H9 (cell line): ENCODE results near the gene KATNB1. TPM values are rescaled to one million over a fixed set of nuclear protein-coding genes. Genes with fewer than 3 reads are reported as not detected.

Experiments
- DNase-seq: peaks from one replicate; pipeline ENCODE4 v3.0.0-alpha.2; 2017
- H2AFZ ChIP-seq: one replicate; pipeline ENCODE4 v1.6.1; 2013; ENCODE audit warnings: mild to moderate bottlenecking, low read length, control low read depth, moderate library complexity
- H2AK5ac ChIP-seq: 2 replicates; pipeline ENCODE4 v1.6.1; 2013; ENCODE audit warnings: low read length, control low read depth, mixed read lengths; ENCODE audit not compliant: insufficient read length
- H2BK120ac ChIP-seq: one replicate; pipeline ENCODE4 v1.6.1; 2013; ENCODE audit warnings: low read depth, mild to moderate bottlenecking, low read length, control low read depth, inconsistent platforms; ENCODE audit not compliant: poor library complexity, severe bottlenecking
- H2BK12ac ChIP-seq: 2 replicates; pipeline ENCODE4 v1.6.1; 2013; ENCODE audit warnings: low read length, control low read depth, mixed read lengths, low read depth; ENCODE audit not compliant: insufficient read length
- H2BK15ac ChIP-seq: 2 replicates; pipeline ENCODE4 v1.6.1; 2013; ENCODE audit warnings: low read depth, low read length, control low read depth
- H2BK20ac ChIP-seq: one replicate; pipeline ENCODE4 v1.6.1; 2013; ENCODE audit warnings: low read depth, mild to moderate bottlenecking, low read length, control low read depth, inconsistent platforms; ENCODE audit not compliant: poor library complexity, severe bottlenecking
- H2BK5ac ChIP-seq: 2 replicates; pipeline ENCODE4 v1.6.1; 2013; ENCODE audit warnings: low read length, control low read depth, mixed read lengths; ENCODE audit not compliant: insufficient read length
- H3K14ac ChIP-seq: 2 replicates; pipeline ENCODE4 v1.6.1; 2013; ENCODE audit warnings: low read length, control low read depth; ENCODE audit not compliant: insufficient read depth
- H3K18ac ChIP-seq: 2 replicates; pipeline ENCODE4 v1.6.1; 2013; ENCODE audit warnings: low read depth, mild to moderate bottlenecking, mixed read lengths, low read length, control low read depth; ENCODE audit not compliant: insufficient read length
- H3K23ac ChIP-seq: 2 replicates; pipeline ENCODE4 v1.6.1; 2013; ENCODE audit warnings: low read length, control low read depth, mixed read lengths, low read depth; ENCODE audit not compliant: insufficient read length
- H3K23me2 ChIP-seq: 2 replicates; pipeline ENCODE4 v1.6.1; 2013; ENCODE audit warnings: low read depth, mild to moderate bottlenecking, mixed read lengths, low read length, control low read depth; ENCODE audit not compliant: insufficient read length, poor library complexity, severe bottlenecking
- H3K27ac ChIP-seq: 2 replicates; pipeline ENCODE4 v1.5.1; 2013; ENCODE audit warnings: low read length, control low read depth, mixed read lengths, low read depth; ENCODE audit not compliant: insufficient read length
- H3K27me3 ChIP-seq: 2 replicates; pipeline ENCODE4 v1.6.1; 2013; ENCODE audit warnings: low read length, control low read depth, inconsistent platforms; ENCODE audit not compliant: insufficient read depth
- H3K4ac ChIP-seq: 2 replicates; pipeline ENCODE4 v1.6.1; 2013; ENCODE audit warnings: low read depth, mild to moderate bottlenecking, control low read depth, inconsistent platforms, low read length, moderate library complexity
- H3K4me1 ChIP-seq: 2 replicates; pipeline ENCODE4 v1.6.1; 2013; ENCODE audit warnings: low read length, control low read depth, inconsistent platforms; ENCODE audit not compliant: insufficient read depth
- H3K4me2 ChIP-seq: 2 replicates; pipeline ENCODE4 v1.6.1; 2013; ENCODE audit warnings: low read length, control low read depth, mixed read lengths; ENCODE audit not compliant: insufficient read length, insufficient read depth
- H3K56ac ChIP-seq: 2 replicates; pipeline ENCODE4 v1.6.1; 2013; ENCODE audit warnings: low read depth, mild to moderate bottlenecking, mixed read lengths, low read length, control low read depth; ENCODE audit not compliant: insufficient read length
- H3K79me1 ChIP-seq: 2 replicates; pipeline ENCODE4 v1.6.1; 2013; ENCODE audit warnings: low read depth, mild to moderate bottlenecking, moderate library complexity, low read length, control low read depth, inconsistent platforms; ENCODE audit not compliant: insufficient read depth, poor library complexity, severe bottlenecking
- H3K79me2 ChIP-seq: 2 replicates; pipeline ENCODE4 v1.6.1; 2013; ENCODE audit warnings: low read length, control low read depth, inconsistent platforms; ENCODE audit not compliant: insufficient read depth
- H3K9ac ChIP-seq: 2 replicates; pipeline ENCODE4 v1.6.1; 2013; ENCODE audit warnings: low read length, control low read depth, mixed read lengths; ENCODE audit not compliant: insufficient read length; ENCODE audit errors: extremely low read depth
- H3K9me3 ChIP-seq: one replicate; pipeline ENCODE4 v1.6.1; 2013; ENCODE audit warnings: low read depth, low read length, inconsistent platforms; ENCODE audit not compliant: control insufficient read depth
- H3T11ph ChIP-seq: one replicate; pipeline ENCODE4 v1.6.1; 2013; ENCODE audit warnings: mild to moderate bottlenecking, low read length, control low read depth, inconsistent platforms
- H4K20me1 ChIP-seq: one replicate; pipeline ENCODE4 v1.6.1; 2013; ENCODE audit not compliant: control insufficient read depth, insufficient read length, insufficient read depth
- H4K5ac ChIP-seq: 2 replicates; pipeline ENCODE4 v1.6.1; 2013; ENCODE audit warnings: low read depth, mild to moderate bottlenecking, mixed read lengths, low read length, control low read depth; ENCODE audit not compliant: insufficient read length
- H4K8ac ChIP-seq: replicated peaks from 2 replicates; pipeline ENCODE4 v1.6.1; 2013; ENCODE audit warnings: low read length, control low read depth, mixed read lengths, low read depth; ENCODE audit not compliant: insufficient read length
- H4K91ac ChIP-seq: 2 replicates; pipeline ENCODE4 v1.6.1; 2013; ENCODE audit warnings: low read depth, mild to moderate bottlenecking, moderate library complexity, mixed read lengths, low read length, control low read depth; ENCODE audit not compliant: insufficient read length
- H3K27ac Mint-ChIP-seq, 3 experiments: 2 replicates in 2 of 3; 3 replicates in 1 of 3; pipeline ENCODE4 v1.8.0; 2020 to 2021; ENCODE audit warnings: mixed read lengths in 3 of 3, mild to moderate bottlenecking in 1 of 3, moderate library complexity in 1 of 3
- H3K27me3 Mint-ChIP-seq: 2 replicates; pipeline ENCODE4 v1.8.0; 2021; ENCODE audit warnings: low read depth, mild to moderate bottlenecking, moderate library complexity, mixed read lengths
- H3K36me3 Mint-ChIP-seq, 3 experiments: 2 replicates in 2 of 3; 3 replicates in 1 of 3; pipeline ENCODE4 v1.8.0; 2020 to 2021; ENCODE audit warnings: low read depth in 3 of 3, mixed read lengths in 3 of 3; ENCODE audit not compliant: insufficient read depth in 1 of 3
- H3K4me1 Mint-ChIP-seq, 2 experiments: 2 replicates each; pipeline ENCODE4 v1.8.0; 2020; ENCODE audit warnings: mixed read lengths in 2 of 2
- H3K4me3 Mint-ChIP-seq, 2 experiments: 2 replicates in 1 of 2; 3 replicates in 1 of 2; pipeline ENCODE4 v1.8.0; 2020 to 2021; ENCODE audit warnings: mild to moderate bottlenecking in 2 of 2, mixed read lengths in 2 of 2, moderate library complexity in 1 of 2
- H3K9me3 Mint-ChIP-seq, 2 experiments: 2 replicates in 1 of 2; 3 replicates in 1 of 2; pipeline ENCODE4 v1.8.0; 2020; ENCODE audit warnings: mild to moderate bottlenecking in 2 of 2, mixed read lengths in 2 of 2, moderate library complexity in 1 of 2
- WGBS: extraction: QIAGEN DNeasy Blood & Tissue Kit; methylation state at CpG from one replicate; pipeline ENCODE4 v1.1.7; 2013; ENCODE audit warnings: missing lambda C conversion rate, low lambda C conversion rate, mixed read lengths; ENCODE audit not compliant: insufficient read length; ENCODE audit errors: extremely low coverage; 5-methylcytosine and 5-hydroxymethylcytosine counted together
- total RNA-seq: library from RNA; stranded (reverse); gene quantifications from 2 replicates; pipeline ENCODE4 v1.2.1, GENCODE V29; 2021
- TF ChIP-seq, protein P1 (sequence below): fragments of 200-600 bp; sonication (generic); conservative IDR thresholded peaks from 3 replicates; pipeline ENCODE4 v1.8.0; 2021; ENCODE audit warnings: antibody characterized with exemption, mild to moderate bottlenecking

Gene KATNB1
- total RNA-seq, 1 experiment from 2014 or later = 29.9 TPM

DNA sequence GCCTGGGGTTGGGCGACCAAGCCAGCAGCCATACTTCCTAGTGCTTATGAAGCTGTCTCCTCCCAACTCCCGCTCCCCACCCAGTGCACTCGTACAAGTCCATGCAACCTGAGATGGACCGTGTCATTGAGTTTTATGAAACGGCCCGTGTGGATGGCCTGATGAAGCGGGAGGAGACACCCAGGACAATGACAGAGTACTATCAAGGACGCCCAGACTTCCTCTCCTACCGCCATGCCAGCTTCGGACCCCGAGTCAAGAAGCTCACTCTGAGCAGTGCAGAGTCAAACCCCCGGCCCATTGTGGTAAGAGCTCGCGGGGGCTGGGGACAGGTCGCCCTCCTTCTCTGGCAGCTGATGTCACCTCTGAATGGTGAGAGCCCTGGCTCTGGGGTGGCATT lies 11.0 kb upstream of the KATNB1 start:
- H3K4me1 ChIP-seq = no peaks in the 10 kb centered on the region
- H4K5ac ChIP-seq = no peak overlapping the region
- H3K18ac ChIP-seq = no peak overlapping the region
- no peak overlapping the region for H4K91ac ChIP-seq
- H4K20me1 ChIP-seq = no peaks in the 10 kb centered on the region
- H3K9ac ChIP-seq = no peak overlapping the region
- Mint-ChIP-seq H3K27ac (no peak overlapping the region), H3K4me3 (no peak overlapping the region), H3K36me3 (no peaks in the 10 kb centered on the region), H3K27me3 (no peaks in the 10 kb centered on the region; the same call in 1 of the 2 replicates), H3K9me3 (peaks cover 0 to 3% of the 10 kb centered on the region in 2 experiments; a peak in 3 of 5 replicates), H3K4me1 (0 out of 4 replicates have a peak, but pooled peaks cover 0 to 3% of the 10 kb centered on the region in 2 experiments)
- no peak for DNase-seq
- H3K27ac ChIP-seq = no peak overlapping the region
- no CpG with 5 or more reads among the region's 15 CpGs for WGBS
- no peak overlapping the region for H3K56ac ChIP-seq
- no peak overlapping the region for H3K14ac ChIP-seq
- H2AK5ac ChIP-seq = no peak overlapping the region
- no peak overlapping the region for H3T11ph ChIP-seq
- H4K8ac ChIP-seq = no peak overlapping the region
- H3K23me2 ChIP-seq = no peaks in the 10 kb centered on the region
- no peak overlapping the region for H3K23ac ChIP-seq
- H3K79me1 ChIP-seq = no peaks in the 10 kb centered on the region
- H2BK120ac ChIP-seq = no peak overlapping the region
- no peak overlapping the region for H3K4ac ChIP-seq
- H3K27me3 ChIP-seq = no peaks in the 10 kb centered on the region
- H3K4me2 ChIP-seq = no peak overlapping the region
- TF ChIP-seq, protein P1, sequence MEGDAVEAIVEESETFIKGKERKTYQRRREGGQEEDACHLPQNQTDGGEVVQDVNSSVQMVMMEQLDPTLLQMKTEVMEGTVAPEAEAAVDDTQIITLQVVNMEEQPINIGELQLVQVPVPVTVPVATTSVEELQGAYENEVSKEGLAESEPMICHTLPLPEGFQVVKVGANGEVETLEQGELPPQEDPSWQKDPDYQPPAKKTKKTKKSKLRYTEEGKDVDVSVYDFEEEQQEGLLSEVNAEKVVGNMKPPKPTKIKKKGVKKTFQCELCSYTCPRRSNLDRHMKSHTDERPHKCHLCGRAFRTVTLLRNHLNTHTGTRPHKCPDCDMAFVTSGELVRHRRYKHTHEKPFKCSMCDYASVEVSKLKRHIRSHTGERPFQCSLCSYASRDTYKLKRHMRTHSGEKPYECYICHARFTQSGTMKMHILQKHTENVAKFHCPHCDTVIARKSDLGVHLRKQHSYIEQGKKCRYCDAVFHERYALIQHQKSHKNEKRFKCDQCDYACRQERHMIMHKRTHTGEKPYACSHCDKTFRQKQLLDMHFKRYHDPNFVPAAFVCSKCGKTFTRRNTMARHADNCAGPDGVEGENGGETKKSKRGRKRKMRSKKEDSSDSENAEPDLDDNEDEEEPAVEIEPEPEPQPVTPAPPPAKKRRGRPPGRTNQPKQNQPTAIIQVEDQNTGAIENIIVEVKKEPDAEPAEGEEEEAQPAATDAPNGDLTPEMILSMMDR = no peak
- H2BK5ac ChIP-seq = no peak overlapping the region
- no peaks in the 10 kb centered on the region for H3K9me3 ChIP-seq
- H2AFZ ChIP-seq = no peak overlapping the region
- H2BK15ac ChIP-seq = no peak overlapping the region
- H3K79me2 ChIP-seq = no peaks in the 10 kb centered on the region
- no peak overlapping the region for H2BK12ac ChIP-seq
- no peak overlapping the region for H2BK20ac ChIP-seq
